HG03196 (cell line): ENCODE measurements around the gene ACAP3.
"Not testable (repeated sequence)": the region's sequence is repeated elsewhere in the genome, so short reads cannot be mapped to it uniquely, and the experiment has no call there.

Experiments
- ATAC-seq: cut with Tn5 transposase; IDR thresholded peaks from one replicate; pipeline ENCODE4 v1.9.1; 2021; ENCODE audit not compliant: unreplicated experiment

Gene ACAP3

GRCh38 chr1:1330366-1331067, 22.8 kb upstream of the ACAP3 start:
- no peak for ATAC-seq

- ATAC-seq, result no peak
These were observed 21.8 kb upstream of the ACAP3 start for GRCh38 chr1:1329304-1330210.

- no peak for ATAC-seq
These were observed 20.5 kb upstream of the ACAP3 start for GRCh38 chr1:1328254-1328653.

- no peak for ATAC-seq
These were observed 19.6 kb upstream of the ACAP3 start for GRCh38 chr1:1327291-1327690.

GRCh38 chr1:1326075-1326605, 18.4 kb upstream of the ACAP3 start:
- no peak for ATAC-seq

GRCh38 chr1:1325288-1326074, 17.8 kb upstream of the ACAP3 start:
- no peak for ATAC-seq

GRCh38 chr1:1324524-1325287, 17.0 kb upstream of the ACAP3 start, which contains the start of the genes CPTP and INTS11:
Gene CPTP, plus strand, starts transcription at chr1:1324802. Its CDS starts 2,109 bp downstream, at chr1:1326911.
Gene INTS11, minus strand, starts transcription at chr1:1324660. Its CDS starts 52 bp downstream, at chr1:1324608.
- peak; percentile 64 for ATAC-seq

- ATAC-seq, result peak; percentile 21
These were observed 16.4 kb upstream of the ACAP3 start for GRCh38 chr1:1324084-1324523.

GRCh38 chr1:1322952-1323351, 15.2 kb upstream of the ACAP3 start:
- ATAC-seq, result no peak

GRCh38 chr1:1322418-1322817, 14.7 kb upstream of the ACAP3 start:
- no peak for ATAC-seq

- no peak for ATAC-seq
These were observed 13.7 kb upstream of the ACAP3 start for GRCh38 chr1:1321477-1321876.

- no peak for ATAC-seq
These were observed 13.1 kb upstream of the ACAP3 start for GRCh38 chr1:1320666-1321448.

GRCh38 chr1:1319646-1319941, 11.9 kb upstream of the ACAP3 start:
- no peak for ATAC-seq

GRCh38 chr1:1318777-1319645, 11.3 kb upstream of the ACAP3 start:
- ATAC-seq, result no peak

GRCh38 chr1:1318131-1318652, 10.5 kb upstream of the ACAP3 start:
- no peak for ATAC-seq

GRCh38 chr1:1317420-1317819, 9.7 kb upstream of the ACAP3 start:
- no peak for ATAC-seq

GRCh38 chr1:1316199-1316598, 8.5 kb upstream of the ACAP3 start:
- not testable (repeated sequence) for ATAC-seq

GRCh38 chr1:1315435-1315954, 7.8 kb upstream of the ACAP3 start:
- ATAC-seq, result no peak
